Tibial nerve (tissue), 4 donors: Measurements from ENCODE around the gene PHC3. TPM values are rescaled to one million over a fixed set of nuclear protein-coding genes. Genes with fewer than 3 reads are reported as not detected.

Source experiments
- DNase-seq, 2 donors: peaks; one replicate each; pipeline ENCODE4 v3.0.0-alpha.2; 2019; ENCODE audit warnings: low spot score in 2 of 2
- H3K27ac ChIP-seq, 4 donors: fragments of 200-600 bp; sonication (generic) in 3 of 4; one replicate each; pipeline ENCODE4 v1.5.1; 2017 to 2019; ENCODE audit warnings: mild to moderate bottlenecking in 1 of 4
- H3K27me3 ChIP-seq, 2 donors: fragments of 200-600 bp; sonication (generic) in 1 of 2; one replicate each; pipeline versions ENCODE4 v1.5.1 to v1.6.0; 2017 to 2019
- H3K36me3 ChIP-seq, 3 donors: fragments of 200-600 bp; sonication (generic); one replicate each; pipeline ENCODE4 v1.5.1; 2018 to 2019
- H3K4me1 ChIP-seq, 4 donors: fragments of 200-600 bp; sonication (generic) in 3 of 4; one replicate each; pipeline ENCODE4 v1.5.1; 2017 to 2019
- H3K4me3 ChIP-seq, 4 donors: fragments of 200-600 bp; sonication (generic) in 3 of 4; one replicate each; pipeline ENCODE4 v1.5.1; 2017 to 2019; ENCODE audit warnings: mild to moderate bottlenecking in 1 of 4, moderate library complexity in 1 of 4
- H3K9me3 ChIP-seq, 4 donors: fragments of 200-600 bp; sonication (generic) in 3 of 4; one replicate each; pipeline ENCODE4 v1.5.1; 2017 to 2019
- EP300 ChIP-seq, 2 donors: sonication (generic); formaldehyde crosslinking; IDR thresholded peaks; one replicate each; pipeline ENCODE4 v1.6.1; 2017; ENCODE audit warnings: antibody characterized with exemption in 2 of 2, mild to moderate bottlenecking in 1 of 2
- POLR2A ChIP-seq, 2 donors: fragments of 450-650 bp; IDR thresholded peaks; one replicate each; pipeline ENCODE4 v1.6.1; 2017; ENCODE audit warnings: antibody characterized with exemption in 2 of 2, mild to moderate bottlenecking in 2 of 2, moderate library complexity in 2 of 2
- WGBS, 2 donors: methylation state at CpG; one replicate each; pipeline ENCODE4 v1.1.5; 2018; 5-methylcytosine and 5-hydroxymethylcytosine counted together
- total RNA-seq, 4 donors: library from RNA; depleted of rRNA; stranded (reverse); fragments of >200 nt; gene quantifications; one replicate each; pipeline ENCODE4 v1.1.0, GENCODE V29; 2016
- TF ChIP-seq, protein P1 (sequence below), 5 experiments: fragments of 200-600 bp in 3 of 5; fragments of 450-650 bp in 2 of 5; sonication (generic) in 3 of 5; IDR thresholded peaks; one replicate each; pipeline ENCODE4 v1.5.1; 2016 to 2019; ENCODE audit warnings: antibody characterized with exemption in 5 of 5, mild to moderate bottlenecking in 3 of 5, moderate library complexity in 2 of 5

Gene PHC3
- total RNA-seq, 4 donors from 2014 or later = 63.8 to 124 (median 112) TPM

DNA sequence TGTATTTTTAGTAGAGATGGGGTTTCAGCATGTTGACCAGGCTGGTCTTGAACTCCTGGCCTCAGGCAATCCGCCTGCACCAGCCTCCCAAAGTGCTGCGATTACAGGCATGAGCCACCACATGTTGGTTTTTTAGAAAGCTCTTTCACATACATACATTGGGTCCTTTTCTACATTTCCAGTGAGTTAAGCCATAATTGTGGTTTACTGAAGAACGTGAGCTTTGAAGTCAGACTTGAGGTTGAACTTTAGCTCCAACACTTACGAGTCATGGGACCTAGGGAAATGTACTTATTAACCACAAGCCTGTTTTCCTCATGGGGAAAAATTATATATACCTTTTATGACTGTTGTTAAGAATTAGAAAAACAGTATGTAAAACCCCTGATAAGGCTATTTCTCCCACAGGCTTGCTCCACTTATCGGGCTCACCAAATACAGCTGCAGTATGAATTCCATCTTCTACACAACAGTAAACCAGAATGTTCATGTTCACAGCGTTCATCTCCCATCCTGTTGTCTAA, 104.8 kb downstream of the PHC3 start:
- TF ChIP-seq, protein P1, sequence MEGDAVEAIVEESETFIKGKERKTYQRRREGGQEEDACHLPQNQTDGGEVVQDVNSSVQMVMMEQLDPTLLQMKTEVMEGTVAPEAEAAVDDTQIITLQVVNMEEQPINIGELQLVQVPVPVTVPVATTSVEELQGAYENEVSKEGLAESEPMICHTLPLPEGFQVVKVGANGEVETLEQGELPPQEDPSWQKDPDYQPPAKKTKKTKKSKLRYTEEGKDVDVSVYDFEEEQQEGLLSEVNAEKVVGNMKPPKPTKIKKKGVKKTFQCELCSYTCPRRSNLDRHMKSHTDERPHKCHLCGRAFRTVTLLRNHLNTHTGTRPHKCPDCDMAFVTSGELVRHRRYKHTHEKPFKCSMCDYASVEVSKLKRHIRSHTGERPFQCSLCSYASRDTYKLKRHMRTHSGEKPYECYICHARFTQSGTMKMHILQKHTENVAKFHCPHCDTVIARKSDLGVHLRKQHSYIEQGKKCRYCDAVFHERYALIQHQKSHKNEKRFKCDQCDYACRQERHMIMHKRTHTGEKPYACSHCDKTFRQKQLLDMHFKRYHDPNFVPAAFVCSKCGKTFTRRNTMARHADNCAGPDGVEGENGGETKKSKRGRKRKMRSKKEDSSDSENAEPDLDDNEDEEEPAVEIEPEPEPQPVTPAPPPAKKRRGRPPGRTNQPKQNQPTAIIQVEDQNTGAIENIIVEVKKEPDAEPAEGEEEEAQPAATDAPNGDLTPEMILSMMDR (IDR thresholded peaks at IDR 0.05) = no peak
- TF ChIP-seq POLR2A (IDR thresholded peaks at IDR 0.05) (no peak), EP300 (IDR thresholded peaks at IDR 0.05) (no peak)
- H3K36me3 ChIP-seq = peaks cover 0 to 28% (median 0%) of the 10 kb centered on the region in 3 donors
- H3K9me3 ChIP-seq = no peaks in the 10 kb centered on the region
- WGBS, 2 donors = 90% methylated on average over 6 of the region's 6 CpGs
- H3K27me3 ChIP-seq = no peaks in the 10 kb centered on the region
- DNase-seq = no peak
- H3K4me1 ChIP-seq = no peaks in the 10 kb centered on the region
- H3K4me3 ChIP-seq = no peak overlapping the region
- no peak overlapping the region for H3K27ac ChIP-seq

DNA sequence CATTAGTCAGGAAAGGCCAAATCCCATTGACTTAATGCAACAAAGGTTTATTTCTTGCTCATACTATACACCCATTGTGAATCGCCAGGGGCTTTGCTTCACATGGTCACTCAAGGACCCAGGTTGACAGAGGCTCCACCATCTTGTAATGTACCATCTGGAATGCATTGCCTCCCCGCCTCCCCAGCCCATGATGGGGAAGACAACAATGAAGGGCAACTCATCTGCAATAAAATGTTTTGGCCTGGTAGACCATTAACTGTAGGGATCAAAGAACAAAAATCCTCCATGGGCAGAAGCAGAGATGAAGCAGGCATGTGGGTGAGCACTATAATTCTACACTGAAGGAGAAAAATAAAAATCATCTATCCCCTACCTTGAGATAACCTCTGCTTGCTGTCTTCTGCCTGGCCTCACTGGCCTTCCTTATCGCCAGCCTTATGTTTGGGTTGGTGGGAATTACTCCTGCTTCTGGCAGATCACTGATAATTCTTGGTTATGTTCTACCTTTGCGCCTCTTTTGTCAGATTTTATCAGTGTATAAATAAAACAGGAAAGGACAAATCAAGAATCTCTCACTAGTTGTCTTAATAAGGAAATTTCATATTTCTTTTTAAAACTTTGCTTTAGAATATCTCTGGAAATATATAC, 106.0 kb downstream of the PHC3 start:
- TF ChIP-seq EP300 (IDR thresholded peaks at IDR 0.05) (no peak), POLR2A (IDR thresholded peaks at IDR 0.05) (no peak)
- TF ChIP-seq, protein P1 (IDR thresholded peaks at IDR 0.05) = no peak
- WGBS, 2 donors = 83 to 95% methylated on average over 4 of the region's 4 CpGs
- H3K9me3 ChIP-seq = no peaks in the 10 kb centered on the region

DNA sequence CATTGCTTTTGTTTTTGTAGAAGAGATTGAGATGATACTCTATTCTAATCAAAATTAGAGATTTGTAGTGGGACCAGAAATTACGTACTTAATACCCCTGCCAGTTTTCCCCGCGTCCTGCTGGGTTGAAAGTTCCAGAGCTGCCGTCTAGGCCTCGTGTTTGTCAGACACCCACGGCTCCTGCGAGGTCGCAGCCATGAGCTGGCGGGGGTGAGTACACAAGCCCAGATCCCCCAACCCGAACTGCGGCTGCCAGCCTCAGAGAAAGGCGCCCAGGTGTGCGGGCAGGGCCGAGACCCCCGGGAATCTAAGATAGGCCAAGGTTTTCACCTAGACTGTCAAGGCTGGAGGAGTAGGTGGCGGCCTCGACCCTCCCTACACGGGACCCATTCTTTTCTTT, 117.4 kb downstream of the PHC3 start:
- Histone ChIP-seq H3K9me3 (peaks cover 0 to 7% (median 0%) of the 10 kb centered on the region in 4 donors), H3K27ac (no peak overlapping the region), H3K27me3 (no peaks in the 10 kb centered on the region), H3K36me3 (no peaks in the 10 kb centered on the region), H3K4me3 (no peak overlapping the region), H3K4me1 (no peaks in the 10 kb centered on the region)
- TF ChIP-seq, protein P1 (IDR thresholded peaks at IDR 0.05) = no peak
- TF ChIP-seq EP300 (IDR thresholded peaks at IDR 0.05) = no peak
- TF ChIP-seq POLR2A (IDR thresholded peaks at IDR 0.05) = no peak
- no peak for DNase-seq
- 84 to 93% methylated on average over 18 of the region's 18 CpGs for WGBS, 2 donors

More for the DNA sequence above, 106.0 kb downstream of the PHC3 start:
- Histone ChIP-seq H3K27me3 (no peaks in the 10 kb centered on the region), H3K27ac (no peak overlapping the region), H3K36me3 (peaks cover 0 to 26% (median 0%) of the 10 kb centered on the region in 3 donors), H3K4me3 (no peak overlapping the region), H3K4me1 (no peaks in the 10 kb centered on the region)
- no peak for DNase-seq

DNA sequence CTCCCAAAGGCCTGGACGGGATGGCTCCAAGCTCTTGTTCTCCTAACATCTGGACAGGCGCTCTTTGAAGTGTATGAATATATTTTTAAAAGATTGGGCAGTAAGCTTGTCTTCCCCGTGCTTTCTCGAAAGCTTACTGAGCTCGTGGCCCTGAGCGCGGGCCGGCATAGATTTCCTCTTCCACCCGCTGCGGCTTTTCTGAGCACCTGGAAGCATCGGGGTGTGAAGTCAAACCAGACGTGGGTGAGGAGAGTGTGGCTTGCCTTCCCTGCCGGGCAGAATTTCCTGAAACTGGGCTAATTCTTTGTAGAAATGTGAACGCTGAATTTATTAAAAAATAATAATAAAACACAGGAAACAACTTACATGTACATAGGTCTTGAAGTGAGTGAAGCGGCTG, 117.8 kb downstream of the PHC3 start:
- Histone ChIP-seq H3K9me3 (peaks cover 0 to 7% (median 0%) of the 10 kb centered on the region in 4 donors), H3K4me1 (no peaks in the 10 kb centered on the region), H3K27me3 (no peaks in the 10 kb centered on the region), H3K27ac (no peak overlapping the region), H3K4me3 (no peak overlapping the region), H3K36me3 (no peaks in the 10 kb centered on the region)
- WGBS, 2 donors = 88 to 95% methylated on average over 15 of the region's 15 CpGs
- TF ChIP-seq POLR2A (IDR thresholded peaks at IDR 0.05) (no peak), EP300 (IDR thresholded peaks at IDR 0.05) (no peak)
- TF ChIP-seq, protein P1 (IDR thresholded peaks at IDR 0.05) = no peak
- DNase-seq = no peak

DNA sequence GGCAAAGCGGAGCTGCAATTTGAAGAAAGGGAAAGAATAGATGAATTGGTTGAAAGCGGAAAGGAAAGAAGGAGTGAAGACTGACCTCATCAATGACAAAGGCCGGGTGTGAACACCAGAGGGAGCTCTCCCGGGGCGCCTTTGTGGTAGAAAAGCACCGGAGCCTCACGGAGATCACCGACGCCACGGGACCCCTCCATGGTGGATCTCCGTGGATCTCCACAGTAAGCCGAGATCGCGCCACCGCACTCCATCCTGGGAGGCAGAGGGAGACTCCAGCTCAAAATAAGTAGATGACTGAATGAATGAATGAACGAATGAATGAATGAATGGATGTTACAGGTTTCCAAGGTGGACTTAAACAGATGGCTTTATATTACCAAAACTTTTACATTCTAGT, 118.8 kb downstream of the PHC3 start:
- Histone ChIP-seq H3K4me3 (no peak overlapping the region), H3K27me3 (no peaks in the 10 kb centered on the region), H3K27ac (no peak overlapping the region), H3K9me3 (peaks cover 0 to 7% (median 0%) of the 10 kb centered on the region in 4 donors), H3K36me3 (no peaks in the 10 kb centered on the region), H3K4me1 (no peaks in the 10 kb centered on the region)
- TF ChIP-seq, protein P1 (IDR thresholded peaks at IDR 0.05) = no peak
- TF ChIP-seq EP300 (IDR thresholded peaks at IDR 0.05) = no peak
- no peak for TF ChIP-seq POLR2A (IDR thresholded peaks at IDR 0.05)
- no peak for DNase-seq
- 92 to 94% methylated on average over 16 of the region's 16 CpGs for WGBS, 2 donors
